GM19438 (cell line): ENCODE measurements around the gene PAM16.
"Not testable (repeated sequence)": the region's sequence is repeated elsewhere in the genome, so short reads cannot be mapped to it uniquely, and the experiment has no call there.

Source experiments
- ATAC-seq: cut with Tn5 transposase; IDR thresholded peaks from one replicate; pipeline ENCODE4 v1.9.1; 2021; ENCODE audit warnings: low read depth; ENCODE audit not compliant: unreplicated experiment

Gene PAM16

GRCh38 chr16:4354512-4355409, 3.6 kb upstream of the PAM16 start:
- ATAC-seq: no peak

- ATAC-seq: no peak
Measured at GRCh38 chr16:4353675-4354074, 2.6 kb upstream of the PAM16 start.

- ATAC-seq: no peak
Measured at GRCh38 chr16:4352843-4353242, 1.7 kb upstream of the PAM16 start.

- ATAC-seq: no peak
Measured at GRCh38 chr16:4351880-4352279, 759 bp upstream of the PAM16 start.

GRCh38 chr16:4350365-4350786, 745 bp downstream of the PAM16 start:
- no peak for ATAC-seq

GRCh38 chr16:4349332-4349731, 1.8 kb downstream of the PAM16 start:
- ATAC-seq: no peak

GRCh38 chr16:4347765-4348509, 3.2 kb downstream of the PAM16 start:
- no peak for ATAC-seq

- no peak for ATAC-seq
Measured at GRCh38 chr16:4347010-4347409, 4.1 kb downstream of the PAM16 start.

- no peak for ATAC-seq
Measured at GRCh38 chr16:4345836-4346781, 5.0 kb downstream of the PAM16 start.

GRCh38 chr16:4344983-4345835, 5.9 kb downstream of the PAM16 start:
- no peak for ATAC-seq

GRCh38 chr16:4344300-4344982, 6.7 kb downstream of the PAM16 start:
- ATAC-seq: not testable (repeated sequence)

- no peak for ATAC-seq
Measured at GRCh38 chr16:4342866-4343744, 8.0 kb downstream of the PAM16 start.

- ATAC-seq: no peak
Measured at GRCh38 chr16:4341250-4341649, 9.9 kb downstream of the PAM16 start.

GRCh38 chr16:4340443-4340842, 10.7 kb downstream of the PAM16 start:
- no peak for ATAC-seq

GRCh38 chr16:4339909-4340308, 11.2 kb downstream of the PAM16 start:
- no peak for ATAC-seq

- ATAC-seq: no peak
Measured at GRCh38 chr16:4339455-4339854, 11.7 kb downstream of the PAM16 start.

- no peak for ATAC-seq
Measured at GRCh38 chr16:4338712-4339299, 12.3 kb downstream of the PAM16 start.

- no peak for ATAC-seq
Measured at GRCh38 chr16:4338125-4338582, 13.0 kb downstream of the PAM16 start.
